GM19328 (cell line): ENCODE data around the gene CDC42BPA.
"Not testable (repeated sequence)": the region's sequence is repeated elsewhere in the genome, so short reads cannot be mapped to it uniquely, and the experiment has no call there.

Experiments used
- ATAC-seq: cut with Tn5 transposase; IDR thresholded peaks from one replicate; pipeline ENCODE4 v1.9.1; 2021; ENCODE audit warnings: mild to moderate bottlenecking, moderate library complexity; ENCODE audit not compliant: unreplicated experiment

The CDC42BPA gene

GRCh38 chr1:227002531-227003049, 315.7 kb downstream of the CDC42BPA start:
- ATAC-seq, result no peak

GRCh38 chr1:226999579-226999978, 318.7 kb downstream of the CDC42BPA start:
- not testable (repeated sequence) for ATAC-seq

- no peak for ATAC-seq
Observed at GRCh38 chr1:226995365-226996332, 322.6 kb downstream of the CDC42BPA start.

- no peak for ATAC-seq
Observed at GRCh38 chr1:226994586-226995364, 323.5 kb downstream of the CDC42BPA start.

- ATAC-seq, result no peak
Observed at GRCh38 chr1:226993814-226994585, 324.3 kb downstream of the CDC42BPA start.

- ATAC-seq, result no peak
Observed at GRCh38 chr1:226991920-226992319, 326.4 kb downstream of the CDC42BPA start.

GRCh38 chr1:226990133-226990716, 328.1 kb downstream of the CDC42BPA start:
- ATAC-seq, result no peak

- no peak for ATAC-seq
Observed at GRCh38 chr1:226989085-226989920, 329.0 kb downstream of the CDC42BPA start.

- no peak for ATAC-seq
Observed at GRCh38 chr1:226988334-226988666, 330.0 kb downstream of the CDC42BPA start.

- no peak for ATAC-seq
Observed at GRCh38 chr1:226987623-226988333, 330.5 kb downstream of the CDC42BPA start.

- ATAC-seq, result no peak
Observed at GRCh38 chr1:226987179-226987536, 331.1 kb downstream of the CDC42BPA start.

GRCh38 chr1:226986496-226987178, 331.7 kb downstream of the CDC42BPA start:
- ATAC-seq, result no peak

GRCh38 chr1:226985839-226986463, 332.3 kb downstream of the CDC42BPA start:
- no peak for ATAC-seq

- ATAC-seq, result no peak
Observed at GRCh38 chr1:226985239-226985838, 333.0 kb downstream of the CDC42BPA start.

GRCh38 chr1:226984521-226985238, 333.6 kb downstream of the CDC42BPA start:
- no peak for ATAC-seq

GRCh38 chr1:226983992-226984364, 334.3 kb downstream of the CDC42BPA start:
- no peak for ATAC-seq
